GF-D8 (cell line): Measurements from ENCODE around the gene POFUT2.
A peak's percentile ranks its signal among the peaks of the same experiment; 100 is the strongest.
"Not testable (repeated sequence)": the region's sequence is repeated elsewhere in the genome, so short reads cannot be mapped to it uniquely, and the experiment has no call there.

ENCODE experiments used
- DNase-seq: peaks from one replicate; lab custom pipeline; 2025; lab: John Stamatoyannopoulos, UW

POFUT2 gene

GRCh38 chr21:45309987-45310381 lies 22.3 kb upstream of the POFUT2 start:
- no peak for DNase-seq

- DNase-seq: peak; percentile 59
Measured at GRCh38 chr21:45309069-45309986, 21.6 kb upstream of the POFUT2 start.

DNA sequence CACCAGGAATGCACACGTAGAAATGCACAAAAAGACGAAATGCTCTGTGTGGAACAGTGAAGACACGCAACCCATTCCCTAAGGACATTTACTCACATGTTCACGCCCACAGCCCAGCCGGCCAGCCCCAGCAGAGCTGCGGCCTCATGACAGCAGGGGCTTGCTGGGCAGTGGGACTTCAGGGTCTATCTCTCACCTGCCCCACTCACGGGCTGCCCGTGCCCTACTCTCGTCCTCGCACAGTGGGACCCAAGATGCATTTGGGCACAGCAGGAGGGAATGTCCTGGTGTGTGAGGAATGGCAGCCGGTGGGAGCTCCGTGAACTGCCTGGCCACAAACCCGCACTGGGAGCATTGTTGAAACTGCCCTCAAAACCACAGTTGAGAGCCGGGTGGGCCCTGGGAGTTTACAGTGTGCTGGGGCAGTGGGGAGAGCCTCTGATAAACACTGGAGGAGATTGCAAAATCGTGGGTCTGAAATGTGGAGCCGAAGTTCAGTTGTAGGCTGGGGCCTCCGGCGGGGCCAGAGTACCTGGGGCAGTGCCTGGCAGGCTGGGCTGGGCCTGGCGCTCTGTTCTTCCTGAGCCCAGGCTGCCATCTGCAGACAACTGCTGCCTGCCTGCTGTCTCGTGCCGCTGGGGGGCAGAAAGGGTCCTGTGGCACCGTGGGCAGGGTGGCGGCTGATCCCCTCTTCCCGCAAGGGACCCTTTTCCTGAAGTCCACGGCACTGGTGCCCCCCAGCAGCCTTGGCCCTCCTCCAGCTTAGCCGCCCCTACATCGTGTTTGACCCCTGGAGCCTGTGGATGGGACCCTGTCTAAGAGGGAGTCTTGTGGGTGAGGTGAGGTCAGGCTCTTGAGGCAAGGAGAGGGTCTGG lies 20.7 kb upstream of the POFUT2 start:
- peak; percentile 91 for DNase-seq

GRCh38 chr21:45307597-45308158 lies 20.0 kb upstream of the POFUT2 start:
- not testable (repeated sequence) for DNase-seq

GRCh38 chr21:45306832-45307571 lies 19.3 kb upstream of the POFUT2 start:
- no peak for DNase-seq

DNA sequence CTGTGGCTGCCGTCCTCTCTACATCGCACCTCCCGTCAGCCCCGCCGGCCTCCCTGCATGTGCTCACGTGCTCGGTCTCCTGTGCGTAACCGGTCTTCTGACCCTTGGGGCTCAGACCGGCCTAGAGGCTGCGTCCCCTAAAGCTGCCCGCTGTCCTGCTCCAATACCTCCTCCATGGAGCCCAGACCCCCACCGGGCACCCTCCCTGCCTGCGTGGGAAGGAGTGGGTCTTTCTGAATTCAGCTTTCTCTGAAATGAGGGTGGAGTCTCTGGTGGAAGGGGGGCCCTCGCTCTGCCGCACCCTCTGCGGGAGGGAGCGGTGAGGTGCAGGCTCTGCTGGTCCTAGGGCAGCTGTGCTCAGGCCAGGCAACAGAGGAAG lies 18.7 kb upstream of the POFUT2 start:
- DNase-seq: no peak

DNA sequence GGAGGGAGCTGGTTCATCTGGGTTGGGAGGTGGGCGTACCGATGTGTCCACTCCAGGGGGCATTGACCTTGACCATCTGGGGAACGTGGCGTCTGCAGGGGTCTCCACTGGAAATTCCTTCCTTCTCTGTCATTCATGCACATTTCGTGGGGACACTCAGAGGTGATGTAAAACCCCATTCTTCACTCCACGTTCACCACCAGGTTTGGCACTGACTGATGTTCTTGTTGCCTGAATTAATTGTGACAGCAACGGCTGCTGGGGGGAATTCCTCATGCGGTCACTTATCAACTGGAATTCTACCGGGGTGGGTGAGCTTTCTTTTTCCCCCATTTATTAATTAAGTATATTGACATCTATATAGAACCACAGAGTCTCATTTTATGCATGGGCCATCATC lies 18.1 kb upstream of the POFUT2 start:
- DNase-seq: no peak

DNA sequence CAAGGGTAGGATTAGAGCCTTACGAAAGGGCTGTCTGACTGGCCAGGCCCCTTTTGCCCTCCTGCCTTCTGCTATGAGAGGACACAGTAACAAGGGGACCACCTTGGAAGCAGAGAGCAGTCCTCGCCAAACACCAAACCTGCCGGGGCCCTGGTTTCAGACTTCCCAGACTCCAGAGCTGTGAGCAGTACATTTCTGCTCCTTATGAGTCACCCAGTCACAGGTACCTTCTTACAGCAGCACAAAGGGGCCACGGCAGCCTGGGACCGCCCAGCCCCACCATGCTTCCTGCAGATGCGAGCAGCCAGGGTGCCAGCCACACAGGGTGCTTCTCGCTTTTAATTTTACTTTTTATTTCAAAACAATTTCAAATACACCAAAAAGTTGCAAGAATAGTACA lies 17.2 kb upstream of the POFUT2 start:
- DNase-seq: no peak

DNA sequence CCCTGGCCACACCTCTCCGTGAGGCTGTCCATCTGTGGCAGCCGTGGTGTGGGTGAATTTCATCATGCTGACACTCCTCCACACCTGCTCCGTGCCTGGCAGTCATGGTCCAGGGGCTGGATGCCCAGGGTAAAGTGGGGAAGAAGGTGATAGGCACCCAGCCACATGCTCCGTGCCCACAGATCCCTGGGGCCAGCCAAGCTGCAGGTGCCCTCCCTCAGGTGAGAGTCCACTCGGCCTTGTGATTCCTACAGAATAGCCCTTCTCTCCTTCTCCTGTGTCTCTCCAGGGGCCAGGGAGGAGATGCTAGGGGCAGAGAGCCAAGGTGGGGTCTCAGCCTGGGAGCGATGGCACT lies 16.8 kb upstream of the POFUT2 start:
- DNase-seq: no peak

GRCh38 chr21:45303751-45304475 lies 16.2 kb upstream of the POFUT2 start:
- no peak for DNase-seq

- no peak for DNase-seq
Measured at GRCh38 chr21:45303091-45303615, 15.5 kb upstream of the POFUT2 start.

GRCh38 chr21:45302082-45303061 lies 14.7 kb upstream of the POFUT2 start:
- DNase-seq: peak; percentile 49

DNA sequence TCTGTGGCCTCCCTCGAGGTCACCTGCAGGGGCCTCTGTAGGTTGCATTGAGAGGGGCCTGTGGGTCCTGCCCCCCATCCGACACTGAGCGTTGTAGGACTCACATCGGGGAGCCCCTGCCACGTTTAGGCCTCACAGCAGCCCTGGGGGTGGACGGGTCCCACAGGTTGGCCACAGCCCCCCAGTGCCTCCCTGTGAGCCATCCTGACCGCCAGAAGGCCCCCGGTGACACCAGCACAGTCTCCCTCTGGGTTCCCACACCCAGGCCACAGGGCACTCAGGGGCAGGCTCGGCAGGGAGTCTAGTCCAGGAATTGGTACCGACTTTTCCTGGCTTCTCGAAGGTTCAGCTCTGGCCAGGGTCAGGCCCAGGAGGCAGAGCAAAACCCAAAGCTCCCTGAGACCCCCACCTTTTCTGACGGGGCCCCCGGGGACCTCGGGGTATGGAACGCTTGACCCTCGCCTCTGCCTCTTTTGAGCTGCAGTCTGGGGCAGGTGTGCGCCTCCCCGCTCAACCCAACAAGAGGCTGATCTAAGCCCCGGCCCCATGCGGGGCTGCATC lies 13.9 kb upstream of the POFUT2 start:
- no peak for DNase-seq

DNA sequence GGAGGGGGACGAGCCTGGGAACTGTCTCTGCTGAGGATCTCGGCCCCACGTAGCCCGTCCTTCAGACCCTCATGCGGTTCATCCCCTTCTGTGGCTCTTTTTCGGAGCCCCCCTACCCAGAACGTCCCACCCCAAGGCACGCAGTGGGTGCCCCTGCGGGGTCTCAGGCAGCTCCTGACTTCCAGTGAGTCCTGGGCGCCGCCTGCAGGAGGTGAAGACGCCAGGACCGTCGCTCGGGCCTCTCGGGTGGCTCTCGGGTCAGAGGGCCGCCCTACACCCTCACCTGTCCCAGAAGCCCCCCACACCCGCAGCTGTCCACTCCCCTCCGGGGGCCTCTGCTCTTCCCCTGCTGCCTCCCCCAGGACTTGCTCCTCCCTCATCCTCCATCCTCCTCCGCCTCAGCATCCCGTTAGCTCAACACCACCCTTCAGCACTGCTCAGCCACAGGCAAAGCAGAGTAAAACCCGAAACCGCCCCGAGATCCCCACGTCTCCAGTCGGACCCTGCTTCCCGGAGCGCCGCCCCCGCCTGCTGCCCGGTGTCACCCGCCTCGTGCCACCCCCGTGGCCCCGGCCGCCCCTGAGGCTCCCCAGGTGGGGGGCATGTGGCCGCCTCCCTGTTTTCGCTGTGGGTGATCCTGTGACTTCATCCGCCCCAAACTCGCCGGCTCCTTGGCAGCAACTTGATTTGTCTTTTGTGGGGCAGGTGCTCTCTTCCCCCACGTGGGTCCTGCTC lies 13.3 kb upstream of the POFUT2 start:
- no peak for DNase-seq

DNA sequence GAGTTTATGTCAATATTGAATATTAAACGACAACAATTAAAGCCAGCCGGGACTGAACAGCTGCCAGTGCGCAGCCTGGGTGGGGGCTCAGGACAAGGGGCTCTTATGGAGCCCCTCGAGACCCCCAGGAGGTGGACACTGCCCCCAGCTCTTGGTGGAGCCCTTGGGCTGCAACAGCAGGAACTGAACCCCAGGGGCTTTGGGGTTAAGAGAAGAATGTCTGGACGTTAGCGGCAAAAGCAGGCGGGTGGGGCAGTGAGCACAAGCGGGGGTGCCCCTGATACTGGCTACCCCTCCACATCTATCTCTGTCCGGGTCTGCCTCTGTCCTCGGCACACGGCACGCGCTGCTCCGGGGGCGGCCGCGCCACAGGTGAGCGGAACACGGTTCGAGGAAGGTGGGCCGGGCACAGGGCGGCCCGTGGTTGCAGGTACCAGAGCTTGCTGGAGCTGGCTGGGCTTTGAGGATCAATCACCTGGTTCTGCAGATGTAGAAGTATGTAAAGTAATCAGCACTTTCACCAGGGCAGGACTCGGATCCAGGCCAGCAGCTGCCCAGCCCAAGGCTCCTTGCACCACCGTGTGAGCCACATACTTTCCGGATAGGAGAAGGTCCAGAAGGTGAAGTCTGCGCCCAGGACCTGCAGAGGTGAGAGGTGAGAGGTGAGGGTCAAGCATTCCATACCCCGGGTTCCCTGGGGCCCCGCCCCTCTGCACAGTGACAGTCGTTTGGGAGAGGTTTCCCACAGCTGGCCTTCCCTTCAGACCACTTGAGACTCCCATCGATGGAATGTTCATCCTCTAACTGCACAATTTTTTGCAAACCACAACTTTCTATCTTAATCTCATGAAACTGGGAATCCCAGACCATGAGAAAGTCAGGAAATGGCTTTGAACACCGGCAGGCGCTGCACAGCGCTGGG lies 12.4 kb upstream of the POFUT2 start:
- DNase-seq: no peak

GRCh38 chr21:45299026-45299863 lies 11.6 kb upstream of the POFUT2 start:
- no peak for DNase-seq

- DNase-seq: no peak
Measured at GRCh38 chr21:45297869-45298268, 10.2 kb upstream of the POFUT2 start.
